Nephron (organoid): ENCODE results near the gene TRAK2.
"Not testable (repeated sequence)": the region's sequence is repeated elsewhere in the genome, so short reads cannot be mapped to it uniquely, and the experiment has no call there.

Experiments used
- H3K27ac Mint-ChIP-seq, 3 experiments: 2 replicates each; pipeline ENCODE4 v1.8.0; 2020; ENCODE audit warnings: mixed read lengths in 3 of 3, mild to moderate bottlenecking in 2 of 3, moderate library complexity in 1 of 3
- H3K27me3 Mint-ChIP-seq: 2 replicates; pipeline ENCODE4 v1.8.0; 2021; ENCODE audit warnings: low read depth, mild to moderate bottlenecking, moderate library complexity, mixed read lengths
- H3K36me3 Mint-ChIP-seq: 2 replicates; pipeline ENCODE4 v1.8.0; 2020; ENCODE audit warnings: low read depth, mixed read lengths
- H3K4me1 Mint-ChIP-seq: 2 replicates; pipeline ENCODE4 v1.8.0; 2020; ENCODE audit warnings: mixed read lengths
- H3K4me3 Mint-ChIP-seq, 3 experiments: 2 replicates each; pipeline ENCODE4 v1.8.0; 2020; ENCODE audit warnings: mild to moderate bottlenecking in 3 of 3, mixed read lengths in 3 of 3, moderate library complexity in 2 of 3
- H3K9me3 Mint-ChIP-seq: 2 replicates; pipeline ENCODE4 v1.8.0; 2020; ENCODE audit warnings: mixed read lengths
- TF ChIP-seq, protein P1 (sequence below), 3 experiments: fragments of 200-600 bp; sonication (generic); IDR thresholded peaks; one replicate each; pipeline ENCODE4 v1.5.0; 2021; ENCODE audit warnings: antibody characterized with exemption in 3 of 3; ENCODE audit not compliant: unreplicated experiment in 3 of 3

Gene TRAK2

DNA sequence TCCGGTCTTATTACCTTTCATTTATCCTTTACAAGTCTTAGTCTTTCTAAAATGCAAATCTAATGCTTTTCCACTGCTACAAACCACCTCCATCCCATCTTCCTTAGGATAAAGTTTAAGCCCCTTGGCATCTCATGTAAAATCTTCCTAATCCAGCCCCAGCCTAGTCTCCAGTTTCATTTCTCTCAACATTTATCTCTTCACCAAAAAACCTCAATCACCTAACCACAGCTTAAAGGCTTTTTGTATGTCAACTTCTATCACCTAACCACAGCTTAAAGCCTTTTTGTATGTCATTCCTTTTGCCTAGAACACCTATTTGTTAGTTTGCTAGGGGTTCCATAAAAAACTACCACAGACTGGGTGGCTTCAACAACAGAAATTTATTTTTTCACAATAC, 4.2 kb downstream of the TRAK2 start:
- Mint-ChIP-seq H3K36me3 (no peaks in the 10 kb centered on the region), H3K4me1 (peaks cover 24% of the 10 kb centered on the region), H3K9me3 (no peaks in the 10 kb centered on the region), H3K27me3 (no peaks in the 10 kb centered on the region), H3K4me3 (no peak overlapping the region), H3K27ac (no peak overlapping the region)
- TF ChIP-seq, protein P1, sequence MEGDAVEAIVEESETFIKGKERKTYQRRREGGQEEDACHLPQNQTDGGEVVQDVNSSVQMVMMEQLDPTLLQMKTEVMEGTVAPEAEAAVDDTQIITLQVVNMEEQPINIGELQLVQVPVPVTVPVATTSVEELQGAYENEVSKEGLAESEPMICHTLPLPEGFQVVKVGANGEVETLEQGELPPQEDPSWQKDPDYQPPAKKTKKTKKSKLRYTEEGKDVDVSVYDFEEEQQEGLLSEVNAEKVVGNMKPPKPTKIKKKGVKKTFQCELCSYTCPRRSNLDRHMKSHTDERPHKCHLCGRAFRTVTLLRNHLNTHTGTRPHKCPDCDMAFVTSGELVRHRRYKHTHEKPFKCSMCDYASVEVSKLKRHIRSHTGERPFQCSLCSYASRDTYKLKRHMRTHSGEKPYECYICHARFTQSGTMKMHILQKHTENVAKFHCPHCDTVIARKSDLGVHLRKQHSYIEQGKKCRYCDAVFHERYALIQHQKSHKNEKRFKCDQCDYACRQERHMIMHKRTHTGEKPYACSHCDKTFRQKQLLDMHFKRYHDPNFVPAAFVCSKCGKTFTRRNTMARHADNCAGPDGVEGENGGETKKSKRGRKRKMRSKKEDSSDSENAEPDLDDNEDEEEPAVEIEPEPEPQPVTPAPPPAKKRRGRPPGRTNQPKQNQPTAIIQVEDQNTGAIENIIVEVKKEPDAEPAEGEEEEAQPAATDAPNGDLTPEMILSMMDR (IDR thresholded peaks at IDR 0.05; ENCODE audit: unreplicated experiment in 3 of 3): no peak

DNA sequence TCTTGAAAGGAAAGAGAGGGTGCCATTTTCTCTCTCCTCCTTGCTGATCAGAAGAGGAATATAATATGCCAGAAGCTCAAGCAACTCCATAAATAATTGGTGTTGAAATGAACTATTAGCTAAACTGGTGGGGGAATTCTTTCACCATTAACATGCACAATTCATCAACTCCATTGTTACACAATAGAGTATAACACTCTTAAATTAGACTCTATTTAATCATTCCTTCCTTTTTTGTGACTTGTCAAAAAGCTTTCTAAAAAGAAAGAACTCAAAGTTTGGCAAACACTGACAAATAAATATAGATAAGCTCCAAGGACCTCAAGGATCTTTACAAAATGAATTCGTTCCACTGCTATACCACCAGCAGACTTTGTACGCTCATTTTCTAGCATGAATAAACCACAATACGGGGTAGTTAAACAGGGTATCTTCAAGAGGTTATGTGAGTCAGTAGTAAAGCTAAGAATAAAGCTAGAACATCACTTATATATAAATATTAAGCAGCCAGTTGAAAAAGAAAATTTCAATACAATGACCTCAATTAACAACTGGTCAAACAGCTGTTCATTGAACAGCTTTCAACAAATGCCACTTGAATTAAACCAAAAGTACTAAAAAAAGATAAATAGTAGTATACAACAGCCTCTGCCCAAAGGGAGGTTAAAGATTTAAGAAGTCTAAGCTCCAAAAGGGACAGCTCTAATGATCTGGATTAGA, 6.4 kb downstream of the TRAK2 start:
- Mint-ChIP-seq H3K36me3 (no peaks in the 10 kb centered on the region), H3K27me3 (no peaks in the 10 kb centered on the region), H3K27ac (no peak overlapping the region)

DNA sequence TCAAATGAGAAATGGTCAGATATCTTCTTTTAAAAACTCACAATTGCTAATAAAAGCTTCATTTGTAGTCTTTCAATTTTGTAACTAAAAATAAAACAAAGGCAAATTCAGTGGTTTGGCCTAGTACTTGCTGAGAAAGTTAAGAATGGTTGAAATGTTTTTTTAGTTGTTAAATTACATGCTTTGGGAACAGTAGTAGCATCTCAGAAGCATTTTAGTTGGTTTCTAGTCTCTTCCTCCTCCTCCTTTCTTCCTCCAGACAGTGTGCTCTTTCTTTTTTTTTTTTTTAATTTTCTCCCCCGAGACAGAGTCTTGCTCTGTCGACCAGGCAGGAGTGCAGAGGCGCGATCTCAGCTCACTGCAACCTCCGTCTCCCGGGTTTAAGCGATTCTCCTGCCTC, 9.8 kb downstream of the TRAK2 start:
- no peak overlapping the region for H3K4me3 Mint-ChIP-seq
- H3K9me3 Mint-ChIP-seq: no peaks in the 10 kb centered on the region
- no peak overlapping the region for H3K27ac Mint-ChIP-seq
- H3K4me1 Mint-ChIP-seq: peaks cover 9% of the 10 kb centered on the region
- no peaks in the 10 kb centered on the region for H3K27me3 Mint-ChIP-seq
- H3K36me3 Mint-ChIP-seq: no peaks in the 10 kb centered on the region
- TF ChIP-seq, protein P1 (IDR thresholded peaks at IDR 0.05; ENCODE audit: unreplicated experiment in 3 of 3): no peak

More for the DNA sequence above, 6.4 kb downstream of the TRAK2 start:
- Mint-ChIP-seq H3K9me3 (no peaks in the 10 kb centered on the region), H3K4me1 (peaks cover 13% of the 10 kb centered on the region), H3K4me3 (no peak overlapping the region)
- TF ChIP-seq, protein P1 (IDR thresholded peaks at IDR 0.05; ENCODE audit: unreplicated experiment in 3 of 3): no peak

DNA sequence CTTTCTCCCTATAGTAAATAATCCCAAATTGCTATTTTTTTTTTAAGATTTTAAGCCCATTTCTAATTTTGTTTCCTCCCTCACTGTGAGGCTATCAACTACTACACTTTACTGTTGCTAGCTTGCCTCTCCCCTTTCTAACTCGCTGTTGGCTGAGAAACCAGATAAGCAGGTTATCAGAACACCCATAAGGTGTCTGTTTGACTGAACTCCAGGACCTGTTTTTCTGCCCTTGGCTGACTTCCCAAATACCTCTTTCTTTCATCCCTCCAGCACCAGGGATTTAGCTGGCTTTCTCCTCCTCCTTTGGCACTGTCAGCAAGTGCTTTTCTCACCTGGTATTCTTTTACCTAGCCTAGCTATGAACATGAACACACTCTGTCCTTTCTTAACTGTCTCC, 11.1 kb downstream of the TRAK2 start:
- peaks cover 4% of the 10 kb centered on the region for H3K4me1 Mint-ChIP-seq
- no peaks in the 10 kb centered on the region for H3K36me3 Mint-ChIP-seq
- peak overlapping the region in 1 of 3 experiments; percentile 11 for H3K27ac Mint-ChIP-seq
- H3K4me3 Mint-ChIP-seq: no peak overlapping the region
- TF ChIP-seq, protein P1 (IDR thresholded peaks at IDR 0.05; ENCODE audit: unreplicated experiment in 3 of 3): no peak
- no peaks in the 10 kb centered on the region for H3K27me3 Mint-ChIP-seq
- no peaks in the 10 kb centered on the region for H3K9me3 Mint-ChIP-seq

DNA sequence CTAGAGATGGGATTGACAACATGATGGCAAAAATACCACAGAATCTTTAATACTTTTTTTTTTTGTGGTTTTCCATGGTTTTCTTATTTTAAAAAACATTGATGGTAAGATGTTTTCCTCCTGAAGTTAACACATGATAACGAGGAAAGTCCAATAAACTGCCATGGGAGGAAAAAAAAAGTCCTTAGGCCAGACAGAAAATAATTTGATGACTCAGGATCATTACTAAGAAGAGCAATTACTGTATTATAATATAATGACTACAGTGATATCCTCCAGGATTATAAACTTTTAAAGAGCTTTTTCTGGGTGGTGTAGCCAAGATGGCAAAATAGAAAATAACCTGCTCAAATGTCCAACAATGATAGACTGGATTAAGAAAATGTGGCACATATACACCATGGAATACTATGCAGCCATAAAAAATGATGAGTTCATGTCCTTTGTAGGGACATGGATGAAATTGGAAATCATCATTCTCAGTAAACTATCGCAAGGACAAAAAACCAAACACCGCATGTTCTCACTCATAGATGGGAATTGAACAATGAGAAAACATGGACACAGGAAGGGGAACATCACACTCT, 11.8 kb downstream of the TRAK2 start:
- not testable (repeated sequence) for H3K9me3 Mint-ChIP-seq, H3K36me3 Mint-ChIP-seq, H3K4me3 Mint-ChIP-seq, H3K27me3 Mint-ChIP-seq, H3K27ac Mint-ChIP-seq, H3K4me1 Mint-ChIP-seq

DNA sequence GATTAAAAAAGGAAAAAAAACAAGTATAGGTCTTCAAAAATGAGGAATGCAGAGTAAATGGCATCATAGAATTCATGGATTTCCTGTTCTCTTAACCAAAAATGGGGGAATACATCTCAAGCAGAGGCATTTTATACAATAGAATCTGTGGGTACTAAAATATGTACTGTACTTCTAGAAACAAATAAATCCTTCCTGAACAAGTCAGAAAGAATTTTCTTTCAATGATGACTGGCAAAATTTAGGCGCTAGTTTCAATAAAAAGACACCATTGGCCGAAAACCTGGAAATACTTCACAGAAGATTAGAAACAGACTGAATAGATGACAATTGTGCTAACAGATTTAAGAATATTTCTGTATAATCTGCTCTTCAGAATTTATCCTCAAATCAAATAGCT, 15.1 kb downstream of the TRAK2 start:
- Mint-ChIP-seq H3K36me3 (peaks cover 5% of the 10 kb centered on the region), H3K9me3 (peaks cover 4% of the 10 kb centered on the region), H3K27ac (no peak overlapping the region), H3K4me1 (peaks cover 17% of the 10 kb centered on the region), H3K4me3 (no peak overlapping the region), H3K27me3 (no peaks in the 10 kb centered on the region)
- TF ChIP-seq, protein P1 (IDR thresholded peaks at IDR 0.05; ENCODE audit: unreplicated experiment in 3 of 3): no peak
